Psoas muscle (tissue), 8 donors: ENCODE measurements around the gene DUSP15. TPM values are rescaled to one million over a fixed set of nuclear protein-coding genes. Genes with fewer than 3 reads are reported as not detected.
"Not testable (repeated sequence)": the region's sequence is repeated elsewhere in the genome, so short reads cannot be mapped to it uniquely, and the experiment has no call there.

Experiments used
- ATAC-seq, 4 donors: fragments of 200-7000 bp; cut with Tn5 transposase; one replicate each; pipeline ENCODE4 v1.9.1; 2020; ENCODE audit warnings: moderate library complexity in 3 of 4, mild to moderate bottlenecking in 2 of 4
- DNase-seq, 2 donors: peaks; one replicate each; pipeline ENCODE4 v3.0.0-alpha.2; 2020
- H3K27ac ChIP-seq: fragments of 200-600 bp; one replicate; pipeline ENCODE4 v1.8.0; 2022
- H3K27me3 ChIP-seq, 3 donors: fragments of 200-600 bp in 1 of 3; one replicate each; pipeline versions ENCODE4 v1.6.1 to v1.8.0; 2013 to 2022; ENCODE audit warnings: low read length in 2 of 3, mild to moderate bottlenecking in 2 of 3, moderate library complexity in 1 of 3; ENCODE audit not compliant: insufficient read depth in 3 of 3
- H3K36me3 ChIP-seq, 2 donors: fragments of 200-600 bp in 1 of 2; one replicate each; pipeline versions ENCODE4 v1.6.1 to v1.8.0; 2013 to 2022; ENCODE audit warnings: low read depth in 1 of 2, mild to moderate bottlenecking in 1 of 2, moderate library complexity in 1 of 2; ENCODE audit not compliant: insufficient read depth in 1 of 2
- H3K4me1 ChIP-seq: fragments of 200-600 bp; one replicate; pipeline ENCODE4 v1.8.0; 2022
- H3K4me3 ChIP-seq: fragments of 200-600 bp; one replicate; pipeline ENCODE4 v1.8.0; 2022; ENCODE audit warnings: mild to moderate bottlenecking
- H3K9me3 ChIP-seq: fragments of 200-600 bp; one replicate; pipeline ENCODE4 v1.8.0; 2022
- CTCF ChIP-seq: fragments of 200-600 bp; IDR thresholded peaks from one replicate; pipeline ENCODE4 v1.8.0; 2022; ENCODE audit warnings: antibody characterized with exemption
- WGBS, 3 donors: extraction: QIAGEN DNeasy Blood & Tissue Kit; methylation state at CpG; one replicate each; pipeline versions ENCODE4 v1.1.6 to v1.1.7; 2013; 5-methylcytosine and 5-hydroxymethylcytosine counted together
- intact Hi-C, 2 donors: fragments of 100-400 bp; cut with DNase I; formaldehyde crosslinking; loops; one replicate each; pipeline versions ENCODE4 v1.11.0 to v1.14.2; 2022
- polyA plus RNA-seq, 3 donors: library from polyadenylated mRNA; stranded (reverse); fragments of 200-250 nt; gene quantifications; one replicate each; pipeline ENCODE4 v1.2.3, GENCODE V29; 2013
- total RNA-seq, 4 donors: library from RNA; stranded (reverse); fragmentation: NEBNext Ultra II Directional in 2 of 4; extraction: Animal tissue kit (Norgen Biotek cat#: 25700) in 2 of 4; gene quantifications; one replicate each; pipeline versions ENCODE4 v1.2.1 to v1.2.4, GENCODE V29; 2021 to 2023
- donor health status: healthy with polysubstance abuse.
- donor health status: DM: no; HTN: no; CAD: no; lungs with moderate emphysema.
- donor health status: Bipolar disorder and iron deficiency.
- donor health status: healthy.
- donor health status: DM: yes; HTN: yes; CAD: no.
- donor health status: DM: no; HTN: no; CAD: no.
- donor health status: DM: no; HTN: no; CAD: no.
- donor health status: DM: yes; HTN: yes; CAD: no.

Gene DUSP15
- total and polyA plus RNA-seq, 7 donors: 0.04 to 0.51 (median 0.20) TPM; not detected in 3

GRCh38 chr20:31816221-31816620 is 54.1 kb downstream of the DUSP15 start:
- Histone ChIP-seq H3K36me3 (no peaks in the 10 kb centered on the region), H3K9me3 (no peaks in the 10 kb centered on the region), H3K4me3 (no peak overlapping the region), H3K4me1 (peaks cover 57% of the 10 kb centered on the region), H3K27ac (peak overlapping the region; percentile 90), H3K27me3 (no peaks in the 10 kb centered on the region)
- 66 to 83% (median 69%) methylated on average over 5 of the region's 5 CpGs for WGBS, 3 donors
- intact Hi-C loops: loop anchor here in 1 of 2 donors (5.0 kb wide), 1 partner anchor 69 kb away; no protein-coding TSS in a partner anchor
- DNase-seq (no peak), ATAC-seq (no peak)
- TF ChIP-seq CTCF: no peak

- 6 to 8% (median 8%) methylated on average over 9 of the region's 9 CpGs for WGBS, 3 donors
- TF ChIP-seq CTCF: no peak
- peaks cover 63% of the 10 kb centered on the region for H3K4me1 ChIP-seq
- ATAC-seq (peak; percentile 43 to 56 (median 52)), DNase-seq (peak in 1 of 2 donors; percentile 70)
- peak overlapping the region; percentile 90 for H3K27ac ChIP-seq
- no peaks in the 10 kb centered on the region for H3K27me3 ChIP-seq
- peak overlapping the region; percentile 45 for H3K4me3 ChIP-seq
- no peaks in the 10 kb centered on the region for H3K9me3 ChIP-seq
- intact Hi-C loops: loop anchor here in 1 of 2 donors (5.0 kb wide), 1 partner anchor 68 kb away; no protein-coding TSS in a partner anchor
- no peaks in the 10 kb centered on the region for H3K36me3 ChIP-seq
These were observed 54.7 kb downstream of the DUSP15 start for GRCh38 chr20:31815408-31816188.

- H3K36me3 ChIP-seq, H3K9me3 ChIP-seq, H3K27me3 ChIP-seq, DNase-seq, H3K4me3 ChIP-seq, intact Hi-C loops, ATAC-seq: not testable (repeated sequence)
- Histone ChIP-seq H3K27ac (peak overlapping the region; percentile 90), H3K4me1 (peaks cover 73% of the 10 kb centered on the region)
- 24 to 50% (median 28%) methylated on average over 7 of the region's 7 CpGs for WGBS, 3 donors
These were observed 56.2 kb downstream of the DUSP15 start for GRCh38 chr20:31814142-31814541.

GRCh38 chr20:31813611-31814010 is 56.7 kb downstream of the DUSP15 start:
- DNase-seq: no peak
- Histone ChIP-seq H3K36me3 (no peaks in the 10 kb centered on the region), H3K9me3 (no peaks in the 10 kb centered on the region), H3K27ac (peak overlapping the region; percentile 90), H3K4me3 (no peak overlapping the region), H3K4me1 (peaks cover 73% of the 10 kb centered on the region), H3K27me3 (no peaks in the 10 kb centered on the region)
- intact Hi-C loops: no loop called here
- ATAC-seq: no peak
- TF ChIP-seq CTCF: no peak

- H3K36me3 ChIP-seq: no peaks in the 10 kb centered on the region
- DNase-seq (peak; percentile 59 to 82), ATAC-seq (peak; percentile 71 to 78 (median 78))
- no peaks in the 10 kb centered on the region for H3K9me3 ChIP-seq
- intact Hi-C loops: no loop called here
- no peaks in the 10 kb centered on the region for H3K27me3 ChIP-seq
- WGBS, 3 donors: 13 to 22% (median 20%) methylated on average over 15 of the region's 15 CpGs
- no peak for TF ChIP-seq CTCF
- peaks cover 87% of the 10 kb centered on the region for H3K4me1 ChIP-seq
- peak overlapping the region; percentile 90 for H3K27ac ChIP-seq
- H3K4me3 ChIP-seq: peak overlapping the region; percentile 36
These were observed 58.3 kb downstream of the DUSP15 start for GRCh38 chr20:31811796-31812728.
